Ammon's horn (tissue), 1 donor: Measurements from ENCODE around the gene FRRS1.
"Not testable (repeated sequence)": the region's sequence is repeated elsewhere in the genome, so short reads cannot be mapped to it uniquely, and the experiment has no call there.

Source experiments
- DNase-seq: peaks from one replicate; pipeline ENCODE4 v3.0.0-alpha.2; 2016; ENCODE audit warnings: low spot score

FRRS1 gene

GRCh38 chr1:99764909-99765308, 1.5 kb downstream of the FRRS1 start:
- DNase-seq = no peak

- no peak for DNase-seq
Measured at GRCh38 chr1:99764439-99764838, 2.0 kb downstream of the FRRS1 start.

- no peak for DNase-seq
Measured at GRCh38 chr1:99763956-99764355, 2.5 kb downstream of the FRRS1 start.

GRCh38 chr1:99761774-99762173, 4.7 kb downstream of the FRRS1 start:
- DNase-seq = no peak

- no peak for DNase-seq
Measured at GRCh38 chr1:99759518-99760160, 6.8 kb downstream of the FRRS1 start.

GRCh38 chr1:99758686-99759517, 7.5 kb downstream of the FRRS1 start:
- DNase-seq = not testable (repeated sequence)

- no peak for DNase-seq
Measured at GRCh38 chr1:99758073-99758511, 8.3 kb downstream of the FRRS1 start.

GRCh38 chr1:99756598-99756997, 9.8 kb downstream of the FRRS1 start:
- DNase-seq = no peak

GRCh38 chr1:99755664-99756063, 10.8 kb downstream of the FRRS1 start:
- DNase-seq = no peak

- DNase-seq = no peak
Measured at GRCh38 chr1:99754697-99755096, 11.7 kb downstream of the FRRS1 start.

GRCh38 chr1:99754055-99754626, 12.3 kb downstream of the FRRS1 start:
- DNase-seq = no peak

- DNase-seq = no peak
Measured at GRCh38 chr1:99751877-99752504, 14.4 kb downstream of the FRRS1 start.

GRCh38 chr1:99749504-99750347, 16.7 kb downstream of the FRRS1 start:
- DNase-seq = no peak

- no peak for DNase-seq
Measured at GRCh38 chr1:99748419-99748818, 18.0 kb downstream of the FRRS1 start.

- DNase-seq = no peak
Measured at GRCh38 chr1:99745684-99746083, 20.8 kb downstream of the FRRS1 start.

GRCh38 chr1:99745061-99745460, 21.4 kb downstream of the FRRS1 start:
- DNase-seq = no peak

GRCh38 chr1:99740141-99740540, 26.3 kb downstream of the FRRS1 start:
- no peak for DNase-seq

- DNase-seq = no peak
Measured at GRCh38 chr1:99738858-99739465, 27.5 kb downstream of the FRRS1 start.

- DNase-seq = peak; percentile 81
Measured at GRCh38 chr1:99737016-99737415, 29.4 kb downstream of the FRRS1 start.

GRCh38 chr1:99735852-99736251, 30.6 kb downstream of the FRRS1 start:
- no peak for DNase-seq

- DNase-seq = no peak
Measured at GRCh38 chr1:99731384-99731783, 35.1 kb downstream of the FRRS1 start.
